H1 (cell line): ENCODE measurements around the gene SNHG17. TPM values are rescaled to one million over a fixed set of nuclear protein-coding genes. Genes with fewer than 3 reads are reported as not detected.

Experiments used
- CTCF ChIA-PET: fragments of 300-600 bp; sonication (Branson Sonifier 250); formaldehyde crosslinking; loops from one replicate; lab custom pipeline; 2021; ENCODE audit not compliant: partially characterized antibody; lab: Charles Lee
- POLR2A ChIA-PET: fragments of 300-600 bp; sonication (Branson Sonifier 250); formaldehyde crosslinking; loops from one replicate; lab custom pipeline; 2021; ENCODE audit warnings: inconsistent platforms; ENCODE audit not compliant: partially characterized antibody; lab: Charles Lee
- DNase-seq, 2 experiments: peaks; one replicate each; pipeline versions ENCODE4 v3.0.0 to v3.0.0-alpha.2; 2010 to 2022; ENCODE audit warnings: low spot score in 2 of 2, low read depth in 1 of 2, mixed read lengths in 1 of 2
- FAIRE-seq: peaks from 2 replicates; lab custom pipeline; 2011; peaks lifted over from hg19 to GRCh38; lab: Jason Lieb, UNC
- H2AFZ ChIP-seq: 2 replicates; pipeline ENCODE4 v1.8.1; 2012; ENCODE audit warnings: low read length, inconsistent platforms
- H2AK5ac ChIP-seq: 2 replicates; pipeline ENCODE4 v1.6.1; 2013; ENCODE audit warnings: low read depth, low read length
- H2BK120ac ChIP-seq: replicated peaks from 2 replicates; pipeline ENCODE3; 2013; ENCODE audit warnings: low read depth, low read length, inconsistent platforms
- H2BK12ac ChIP-seq: 2 replicates; pipeline ENCODE4 v1.6.1; 2013; ENCODE audit warnings: low read depth, low read length
- H2BK15ac ChIP-seq: 2 replicates; pipeline ENCODE4 v1.6.1; 2013; ENCODE audit warnings: low read length
- H2BK20ac ChIP-seq: 2 replicates; pipeline ENCODE4 v1.6.1; 2013; ENCODE audit warnings: low read length
- H2BK5ac ChIP-seq: 2 replicates; pipeline ENCODE4 v1.6.1; 2013; ENCODE audit warnings: low read depth, low read length
- H3K14ac ChIP-seq: 2 replicates; pipeline ENCODE4 v1.6.1; 2013; ENCODE audit warnings: inconsistent platforms; ENCODE audit not compliant: insufficient read length
- H3K18ac ChIP-seq: 2 replicates; pipeline ENCODE4 v1.6.1; 2013; ENCODE audit warnings: low read length; ENCODE audit errors: extremely low read depth
- H3K23ac ChIP-seq: 2 replicates; pipeline ENCODE4 v1.6.1; 2013; ENCODE audit warnings: inconsistent platforms; ENCODE audit not compliant: insufficient read length
- H3K23me2 ChIP-seq: 2 replicates; pipeline ENCODE4 v1.6.1; 2013; ENCODE audit warnings: low read depth, low read length
- H3K27ac ChIP-seq: 2 replicates; pipeline ENCODE4 v1.6.1; 2011; ENCODE audit warnings: low read depth, low read length, inconsistent platforms
- H3K27me3 ChIP-seq, 4 experiments: replicated peaks in 1 of 4; 1 replicate in 1 of 4; 2 replicates in 3 of 4; pipeline versions ENCODE4 v1.6.1 to v1.8.1; 2011 to 2013; ENCODE audit warnings: low read length in 3 of 4, mild to moderate bottlenecking in 3 of 4, inconsistent platforms in 2 of 4, mixed read lengths in 2 of 4, moderate library complexity in 1 of 4; ENCODE audit not compliant: control insufficient read depth in 3 of 4, insufficient read depth in 3 of 4; ENCODE audit errors: extremely low read depth in 1 of 4
- H3K36me3 ChIP-seq, 4 experiments: 2 replicates each; pipeline versions ENCODE4 v1.6.1 to v1.8.1; 2011 to 2013; ENCODE audit warnings: mild to moderate bottlenecking in 4 of 4, low read length in 3 of 4, moderate library complexity in 2 of 4, control low read depth in 1 of 4, inconsistent platforms in 1 of 4; ENCODE audit not compliant: insufficient read depth in 4 of 4, control insufficient read depth in 2 of 4
- H3K4ac ChIP-seq: replicated peaks from 2 replicates; pipeline ENCODE3; 2013; ENCODE audit warnings: low read length, low read depth, mixed read lengths, inconsistent platforms; ENCODE audit not compliant: insufficient read length
- H3K4me1 ChIP-seq, 4 experiments: replicated peaks in 1 of 4; 1 replicate in 1 of 4; 2 replicates in 3 of 4; pipeline versions ENCODE4 v1.6.1 to v1.8.1; 2011 to 2013; ENCODE audit warnings: low read length in 3 of 4, inconsistent platforms in 2 of 4, mixed read lengths in 1 of 4; ENCODE audit not compliant: insufficient read depth in 4 of 4, control insufficient read depth in 3 of 4
- H3K4me2 ChIP-seq, 2 experiments: 2 replicates each; pipeline versions ENCODE4 v1.6.1 to v1.8.1; 2011 to 2013; ENCODE audit warnings: low read depth in 2 of 2, low read length in 2 of 2, control low read depth in 1 of 2, inconsistent platforms in 1 of 2, mild to moderate bottlenecking in 1 of 2; ENCODE audit not compliant: insufficient read depth in 1 of 2
- H3K4me3 ChIP-seq, 4 experiments: fragments of 200-600, 300-600 bp in 1 of 4; sonication (generic), shearing (Covaris generic), sonication (Bioruptor Twin) in 1 of 4; 2 replicates each; pipeline versions ENCODE4 v1.5.1 to v1.8.1; 2011 to 2016; ENCODE audit warnings: low read length in 4 of 4, low read depth in 3 of 4, control low read depth in 2 of 4, inconsistent platforms in 2 of 4, mild to moderate bottlenecking in 2 of 4, mixed read lengths in 1 of 4, moderate library complexity in 1 of 4; ENCODE audit not compliant: insufficient read depth in 2 of 4; ENCODE audit errors: extremely low read depth in 1 of 4
- H3K56ac ChIP-seq: replicated peaks from 2 replicates; pipeline ENCODE3; 2013; ENCODE audit warnings: low read depth, mild to moderate bottlenecking, mixed read lengths, low read length, inconsistent platforms; ENCODE audit not compliant: insufficient read length
- H3K79me1 ChIP-seq: 2 replicates; pipeline ENCODE4 v1.6.1; 2013; ENCODE audit warnings: low read depth, low read length, control low read depth
- H3K79me2 ChIP-seq, 2 experiments: 2 replicates each; pipeline versions ENCODE4 v1.6.1 to v1.8.1; 2012 to 2013; ENCODE audit warnings: low read length in 2 of 2, mild to moderate bottlenecking in 2 of 2, inconsistent platforms in 1 of 2; ENCODE audit not compliant: insufficient read depth in 2 of 2, control insufficient read depth in 1 of 2
- H3K9ac ChIP-seq, 4 experiments: replicated peaks in 1 of 4; 1 replicate in 1 of 4; 2 replicates in 3 of 4; pipeline versions ENCODE4 v1.6.1 to v1.8.1; 2011 to 2013; ENCODE audit warnings: low read depth in 3 of 4, low read length in 3 of 4, control low read depth in 2 of 4, mild to moderate bottlenecking in 2 of 4, moderate library complexity in 2 of 4, inconsistent platforms in 1 of 4; ENCODE audit errors: extremely low read depth in 1 of 4
- H3K9me3 ChIP-seq, 2 experiments: 2 replicates each; pipeline versions ENCODE4 v1.6.1 to v1.8.1; 2012 to 2013; ENCODE audit warnings: mild to moderate bottlenecking in 2 of 2, moderate library complexity in 2 of 2, control low read depth in 1 of 2, inconsistent platforms in 1 of 2, low read depth in 1 of 2, low read length in 1 of 2, mixed read lengths in 1 of 2; ENCODE audit not compliant: insufficient read depth in 2 of 2
- H4K20me1 ChIP-seq, 2 experiments: replicated peaks in 1 of 2; 2 replicates each; pipeline versions ENCODE3 to v1.8.1; 2011 to 2013; ENCODE audit warnings: inconsistent platforms in 2 of 2, low read length in 2 of 2, mild to moderate bottlenecking in 1 of 2; ENCODE audit not compliant: insufficient read depth in 2 of 2, control insufficient read depth in 1 of 2
- H4K5ac ChIP-seq: 2 replicates; pipeline ENCODE4 v1.6.1; 2013; ENCODE audit warnings: low read length, low read depth, mixed read lengths, inconsistent platforms; ENCODE audit not compliant: insufficient read length
- H4K8ac ChIP-seq: 2 replicates; pipeline ENCODE4 v1.8.0; 2013; ENCODE audit warnings: mild to moderate bottlenecking, moderate library complexity, low read length, inconsistent platforms; ENCODE audit not compliant: insufficient read depth; ENCODE audit errors: extremely low read depth
- H4K91ac ChIP-seq: replicated peaks from 2 replicates; pipeline ENCODE3; 2013; ENCODE audit warnings: low read length, mixed read lengths, inconsistent platforms; ENCODE audit not compliant: insufficient read length
- CEBPB ChIP-seq: IDR thresholded peaks from 2 replicates; pipeline ENCODE4 v1.6.1; 2012; ENCODE audit warnings: low read depth, low read length
- CTBP2 ChIP-seq: IDR thresholded peaks from 2 replicates; pipeline ENCODE4 v1.7.0; 2011; ENCODE audit warnings: borderline replicate concordance, mild to moderate bottlenecking, moderate library complexity, mixed read lengths, low read length; ENCODE audit not compliant: insufficient read depth, insufficient read length
- EGR1 ChIP-seq: IDR thresholded peaks from 2 replicates; pipeline ENCODE4 v1.6.1; 2011; ENCODE audit warnings: low read depth, low read length, borderline replicate concordance
- GABPA ChIP-seq: IDR thresholded peaks from 2 replicates; pipeline ENCODE4 v1.6.1; 2011; ENCODE audit warnings: mild to moderate bottlenecking, low read length, moderate library complexity, borderline replicate concordance; ENCODE audit not compliant: insufficient read depth
- HDAC6 ChIP-seq: IDR thresholded peaks from one replicate; pipeline ENCODE4 v1.7.1; 2012; ENCODE audit warnings: low read depth, mild to moderate bottlenecking, inconsistent platforms, low read length, moderate library complexity
- JUND ChIP-seq: IDR thresholded peaks from 2 replicates; pipeline ENCODE4 v1.6.1; 2011; ENCODE audit warnings: mild to moderate bottlenecking, improper control_type of control experiment, low read length
- RNF2 ChIP-seq: fragments of 200-900, 300-1000 bp; sonication (generic); IDR thresholded peaks from 2 replicates; pipeline ENCODE4 v1.7.1; 2016; ENCODE audit warnings: borderline replicate concordance, low read depth, mild to moderate bottlenecking, antibody characterized with exemption, low read length; ENCODE audit not compliant: poor library complexity, severe bottlenecking; ENCODE audit errors: missing control alignments
- TAF7 ChIP-seq: optimal IDR thresholded peaks from 2 replicates; pipeline ENCODE3; 2011; ENCODE audit warnings: low read depth, mild to moderate bottlenecking, inconsistent platforms, low read length, moderate library complexity, borderline replicate concordance
- TEAD4 ChIP-seq: IDR thresholded peaks from 2 replicates; pipeline ENCODE4 v1.6.1; 2012; ENCODE audit warnings: low read depth, low read length, inconsistent platforms, mixed read lengths
- WGBS, 2 experiments: shearing (Covaris generic) in 1 of 2; methylation state at CpG; one replicate each; pipeline versions ENCODE4 v1.1.6 to v1.1.7; 2013 to 2015; ENCODE audit warnings: low lambda C conversion rate in 2 of 2, mixed read lengths in 2 of 2, inconsistent platforms in 1 of 2, low coverage in 1 of 2, missing lambda C conversion rate in 1 of 2; ENCODE audit not compliant: insufficient replicate concordance in 2 of 2, insufficient coverage in 1 of 2, insufficient read length in 1 of 2; ENCODE audit errors: extremely low coverage in 1 of 2, missing lambda C conversion rate in 1 of 2; 5-methylcytosine and 5-hydroxymethylcytosine counted together
- polyA plus RNA-seq, 7 experiments: library from polyadenylated mRNA; depleted of rRNA in 3 of 7; stranded (reverse) in 5 of 7; unstranded in 2 of 7; fragments of >200 nt in 5 of 7; fragments of 200-250 nt in 2 of 7; gene quantifications; 1 replicate in 5 of 7; 2 replicates in 1 of 7; 4 replicates in 1 of 7; pipeline versions ENCODE4 v1.2.1 to v1.2.3, GENCODE V29; 2011 to 2013; ENCODE audit warnings: missing spikeins in 2 of 7, mixed read lengths in 2 of 7
- total RNA-seq: library from RNA; stranded (reverse); fragmentation: NEBNext Ultra II Directional; extraction: Animal tissue kit (Norgen Biotek cat#: 25700); gene quantifications from 2 replicates; pipeline ENCODE4 v1.2.1, GENCODE V29; 2021
- TF ChIP-seq, protein P1 (sequence below): IDR thresholded peaks from 2 replicates; pipeline ENCODE4 v1.6.1; 2012; ENCODE audit warnings: low read length, inconsistent platforms
- TF ChIP-seq, protein P2 (sequence below): IDR thresholded peaks from 2 replicates; pipeline ENCODE4 v1.6.1; 2011; ENCODE audit warnings: low read length, improper control_type of control experiment

SNHG17 gene
- total and polyA plus RNA-seq, 2 of the 8 experiments (the other 6 are each of a cell fraction or from before 2014, with no cell fraction given), result 59.4 to 59.8 TPM

DNA sequence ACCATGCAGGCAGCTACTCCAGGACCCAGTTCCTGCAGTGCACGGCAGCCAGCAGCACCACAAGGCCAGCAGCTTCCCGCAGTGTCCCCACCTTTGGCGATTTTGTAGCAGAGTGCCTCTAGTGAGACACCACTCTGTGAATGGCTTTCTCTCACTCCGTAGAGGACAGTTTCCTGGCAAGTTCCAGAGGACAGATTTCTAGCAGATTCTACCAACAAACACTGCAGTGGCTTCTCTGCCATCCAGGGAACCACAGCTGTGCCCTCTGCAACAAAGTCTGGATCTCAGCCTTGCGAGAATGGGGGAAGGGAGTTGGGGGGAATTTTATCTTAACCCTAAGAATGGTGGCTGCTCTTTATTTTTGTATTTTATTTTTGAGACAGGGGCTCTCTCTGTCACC is 28.7 kb downstream of the SNHG17 start:
- Histone ChIP-seq H2BK15ac (no peak overlapping the region), H3K4ac (no peak overlapping the region), H3K56ac (no peak overlapping the region), H3K79me1 (no peaks in the 10 kb centered on the region), H3K79me2 (no peaks in the 10 kb centered on the region), H3K4me3 (no peak overlapping the region), H3K27me3 (no peaks in the 10 kb centered on the region), H3K36me3 (no peaks in the 10 kb centered on the region), H4K91ac (no peak overlapping the region), H3K9ac (no peak overlapping the region), H3K14ac (no peak overlapping the region), H2BK5ac (no peak overlapping the region), H3K27ac (no peak overlapping the region), H2BK120ac (no peak overlapping the region), H2AK5ac (no peak overlapping the region), H3K23ac (no peak overlapping the region), H2AFZ (no peak overlapping the region), H3K4me1 (peaks cover 0 to 3% (median 0%) of the 10 kb centered on the region in 4 experiments; a peak in 1 of 7 replicates), H2BK12ac (no peak overlapping the region), H3K9me3 (peaks cover 6 to 15% of the 10 kb centered on the region in 2 experiments; a peak in 2 of 4 replicates), H4K8ac (no peak overlapping the region), H3K18ac (no peak overlapping the region), H3K23me2 (no peaks in the 10 kb centered on the region), H3K4me2 (no peak overlapping the region), H4K20me1 (no peaks in the 10 kb centered on the region), H2BK20ac (no peak overlapping the region), H4K5ac (no peak overlapping the region)
- WGBS, 2 experiments, result 92% methylated on average over 5 of the region's 5 CpGs; no CpG with 5 or more reads in 1 of the 2 experiments
- no peak for DNase-seq
- FAIRE-seq, result no peak
- CTCF ChIA-PET, result interaction anchor here (1.1 to 16.7 kb wide), 8 partner anchors 9 to 85 kb away, joined by 3 to 231 read pairs (median 4); no protein-coding TSS in a partner anchor
- POLR2A ChIA-PET, result no interaction called here
- TF ChIP-seq TAF7 (no peak), GABPA (no peak), TEAD4 (no peak), EGR1 (no peak), RNF2 (no peak), HDAC6 (no peak), CEBPB (no peak), JUND (no peak), CTBP2 (no peak)
- TF ChIP-seq, protein P1, sequence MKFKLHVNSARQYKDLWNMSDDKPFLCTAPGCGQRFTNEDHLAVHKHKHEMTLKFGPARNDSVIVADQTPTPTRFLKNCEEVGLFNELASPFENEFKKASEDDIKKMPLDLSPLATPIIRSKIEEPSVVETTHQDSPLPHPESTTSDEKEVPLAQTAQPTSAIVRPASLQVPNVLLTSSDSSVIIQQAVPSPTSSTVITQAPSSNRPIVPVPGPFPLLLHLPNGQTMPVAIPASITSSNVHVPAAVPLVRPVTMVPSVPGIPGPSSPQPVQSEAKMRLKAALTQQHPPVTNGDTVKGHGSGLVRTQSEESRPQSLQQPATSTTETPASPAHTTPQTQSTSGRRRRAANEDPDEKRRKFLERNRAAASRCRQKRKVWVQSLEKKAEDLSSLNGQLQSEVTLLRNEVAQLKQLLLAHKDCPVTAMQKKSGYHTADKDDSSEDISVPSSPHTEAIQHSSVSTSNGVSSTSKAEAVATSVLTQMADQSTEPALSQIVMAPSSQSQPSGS, result no peak
- TF ChIP-seq, protein P2, sequence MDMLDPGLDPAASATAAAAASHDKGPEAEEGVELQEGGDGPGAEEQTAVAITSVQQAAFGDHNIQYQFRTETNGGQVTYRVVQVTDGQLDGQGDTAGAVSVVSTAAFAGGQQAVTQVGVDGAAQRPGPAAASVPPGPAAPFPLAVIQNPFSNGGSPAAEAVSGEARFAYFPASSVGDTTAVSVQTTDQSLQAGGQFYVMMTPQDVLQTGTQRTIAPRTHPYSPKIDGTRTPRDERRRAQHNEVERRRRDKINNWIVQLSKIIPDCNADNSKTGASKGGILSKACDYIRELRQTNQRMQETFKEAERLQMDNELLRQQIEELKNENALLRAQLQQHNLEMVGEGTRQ, result no peak
